GM12878 (cell line): Measurements from ENCODE around the gene FILIP1L. TPM values are rescaled to one million over a fixed set of nuclear protein-coding genes. Genes with fewer than 3 reads are reported as not detected.

Experiments
- ATAC-seq: fragments of 200-7000 bp; cut with Tn5 transposase; 3 replicates; pipeline ENCODE4 v1.9.1; 2020; ENCODE audit warnings: mild to moderate bottlenecking, moderate library complexity
- BruUV-seq: library from RNA; stranded (reverse); fragments of 400-500 nt; replicated peaks from 2 replicates; lab custom pipeline; 2021; lab: Mats Ljungman, UMichigan
- CTCF ChIA-PET: fragments of 300-600 bp; sonication (Branson Sonifier 250); formaldehyde crosslinking; extraction: SDS; loops from one replicate; lab custom pipeline; 2021; ENCODE audit warnings: inconsistent platforms; lab: Yijun Ruan, JAX
- POLR2A ChIA-PET: fragments of 350-600 bp; formaldehyde crosslinking; extraction: SDS; loops from one replicate; lab custom pipeline; 2021; ENCODE audit warnings: inconsistent platforms; lab: Charles Lee
- RAD21 ChIA-PET: fragments of 300-600 bp; sonication (Branson Sonifier 250); formaldehyde crosslinking; loops from one replicate; lab custom pipeline; 2023; ENCODE audit warnings: antibody characterized with exemption; ENCODE audit not compliant: unreplicated experiment; lab: Charles Lee
- SMC1A ChIA-PET: fragments of 300-600 bp; sonication (Branson Sonifier 250); formaldehyde crosslinking; loops from one replicate; lab custom pipeline; 2023; ENCODE audit not compliant: unreplicated experiment, uncharacterized antibody; lab: Charles Lee
- DNase-seq: peaks from one replicate; pipeline ENCODE4 v3.0.0-alpha.2; 2011; ENCODE audit warnings: low read depth, low spot score
- FAIRE-seq: peaks from 3 replicates; lab custom pipeline; 2011; peaks lifted over from hg19 to GRCh38; lab: Jason Lieb, UNC
- H2AFZ ChIP-seq: 2 replicates; pipeline ENCODE4 v1.6.0; 2011; ENCODE audit warnings: low read depth, low read length, control low read depth; ENCODE audit not compliant: control insufficient read depth
- H3K27ac ChIP-seq: 2 replicates; pipeline ENCODE4 v1.5.1; 2011; ENCODE audit warnings: control low read depth; ENCODE audit not compliant: control insufficient read depth, insufficient read depth
- H3K27me3 ChIP-seq, 2 experiments: replicated peaks in 1 of 2; 2 replicates each; pipeline versions ENCODE4 v1.6.0 to v1.6.1; 2011; ENCODE audit warnings: low read length in 1 of 2; ENCODE audit not compliant: control insufficient read depth in 2 of 2, insufficient read depth in 2 of 2
- H3K36me3 ChIP-seq, 2 experiments: 2 replicates each; pipeline ENCODE4 v1.5.1; 2011; ENCODE audit warnings: low read length in 1 of 2; ENCODE audit not compliant: control insufficient read depth in 2 of 2, insufficient read depth in 2 of 2
- H3K4me1 ChIP-seq: 2 replicates; pipeline ENCODE4 v1.6.1; 2011; ENCODE audit warnings: mild to moderate bottlenecking, low read length, moderate library complexity, mixed read lengths; ENCODE audit not compliant: control insufficient read depth, insufficient read depth
- H3K4me2 ChIP-seq: 2 replicates; pipeline ENCODE4 v1.6.0; 2011; ENCODE audit warnings: control low read depth; ENCODE audit not compliant: control insufficient read depth, insufficient read depth
- H3K4me3 ChIP-seq: fragments of 200-600 bp; sonication (generic); 2 replicates; pipeline ENCODE4 v1.5.1; 2016
- H3K79me2 ChIP-seq: 2 replicates; pipeline ENCODE4 v1.6.0; 2011; ENCODE audit warnings: low read length; ENCODE audit not compliant: control insufficient read depth, insufficient read depth
- H3K9ac ChIP-seq: 2 replicates; pipeline ENCODE4 v1.8.0; 2011; ENCODE audit warnings: low read length, control low read depth, mixed read lengths; ENCODE audit not compliant: control insufficient read depth, insufficient read depth
- H3K9me3 ChIP-seq: replicated peaks from 3 replicates; pipeline ENCODE4 v1.5.1; 2011; ENCODE audit warnings: mild to moderate bottlenecking, low read length; ENCODE audit not compliant: control insufficient read depth, insufficient read depth
- H4K20me1 ChIP-seq: 2 replicates; pipeline ENCODE4 v1.6.0; 2011; ENCODE audit not compliant: control insufficient read depth, insufficient read depth
- ETV6 ChIP-seq, 2 experiments: fragments of 450-650 bp in 1 of 2; IDR thresholded peaks in 1 of 2; conservative IDR thresholded peaks in 1 of 2; 2 replicates each; pipeline ENCODE4 v1.6.1; 2014; ENCODE audit warnings: antibody characterized with exemption in 1 of 2, borderline replicate concordance in 1 of 2, low read depth in 1 of 2, mild to moderate bottlenecking in 1 of 2, moderate library complexity in 1 of 2
- JUNB ChIP-seq: IDR thresholded peaks from 2 replicates; pipeline ENCODE4 v1.6.1; 2016; ENCODE audit warnings: antibody characterized with exemption, mild to moderate bottlenecking
- LARP7 ChIP-seq: fragments of 450-650 bp; IDR thresholded peaks from 2 replicates; pipeline ENCODE4 v1.6.1; 2017; ENCODE audit warnings: mild to moderate bottlenecking
- RUNX3 ChIP-seq: IDR thresholded peaks from 2 replicates; pipeline ENCODE4 v1.6.1; 2012; ENCODE audit warnings: low read length, inconsistent platforms
- SPI1 ChIP-seq: IDR thresholded peaks from 2 replicates; pipeline ENCODE4 v1.6.1; 2011; ENCODE audit warnings: low read depth, mild to moderate bottlenecking, low read length, moderate library complexity, borderline replicate concordance; ENCODE audit not compliant: insufficient read depth
- WGBS: methylation state at CpG from one replicate; pipeline ENCODE4 v1.1.6; 2016; ENCODE audit warnings: low lambda C conversion rate; ENCODE audit not compliant: insufficient replicate concordance, insufficient coverage; ENCODE audit errors: missing lambda C conversion rate; 5-methylcytosine and 5-hydroxymethylcytosine counted together
- in situ Hi-C: fragments of 300-500 bp; cut with MboI; formaldehyde crosslinking; loops from 9 replicates; pipeline ENCODE4 v1.14.3; 2018; ENCODE audit warnings: mixed read lengths
- intact Hi-C: fragments of 100-400 bp; cut with micrococcal nuclease; formaldehyde crosslinking; loops from one replicate; pipeline ENCODE4 v1.14.2; 2022; ENCODE audit not compliant: unreplicated experiment
- polyA plus RNA-seq, 11 experiments: library from polyadenylated mRNA; depleted of rRNA in 4 of 11; unstranded in 6 of 11; stranded (reverse) in 5 of 11; fragments of >200 nt; fragmentation: Nextera tagmentation in 4 of 11; fragmentation: Illumina TruSeq in 1 of 11; extraction: Ambion mirVana in 4 of 11; extraction: Trizol in 1 of 11; gene quantifications; 1 replicate in 1 of 11; 2 replicates in 10 of 11; pipeline versions ENCODE4 v1.2.1 to v1.2.3, GENCODE V29; 2011 to 2016; ENCODE audit warnings: inconsistent platforms in 2 of 11, missing spikeins in 2 of 11, low read depth in 1 of 11
- total RNA-seq, 4 experiments: library from RNA; depleted of rRNA in 3 of 4; stranded (reverse); fragments of >200 nt in 3 of 4; fragmentation: Illumina TruSeq in 1 of 4; extraction: Trizol in 1 of 4; gene quantifications; 2 replicates each; pipeline versions ENCODE4 v1.2.1 to v1.2.3, GENCODE V29; 2013 to 2021
- TF ChIP-seq, protein P1 (sequence below): fragments of 450-650 bp; IDR thresholded peaks from 2 replicates; pipeline ENCODE4 v1.6.1; 2017; ENCODE audit warnings: mild to moderate bottlenecking, moderate library complexity
- TF ChIP-seq, protein P2 (sequence below): fragments of 450-650 bp; IDR thresholded peaks from 2 replicates; pipeline ENCODE4 v1.6.1; 2017; ENCODE audit warnings: mild to moderate bottlenecking
- TF ChIP-seq, protein P3 (sequence below): fragments of 450-650 bp; IDR thresholded peaks from 2 replicates; pipeline ENCODE4 v1.6.1; 2017; ENCODE audit warnings: mild to moderate bottlenecking, moderate library complexity

FILIP1L gene
- total and polyA plus RNA-seq, 10 of the 15 experiments (the other 5 are each of a cell fraction or from before 2014, with no cell fraction given), result 0.24 to 6.1 (median 3.5) TPM

DNA sequence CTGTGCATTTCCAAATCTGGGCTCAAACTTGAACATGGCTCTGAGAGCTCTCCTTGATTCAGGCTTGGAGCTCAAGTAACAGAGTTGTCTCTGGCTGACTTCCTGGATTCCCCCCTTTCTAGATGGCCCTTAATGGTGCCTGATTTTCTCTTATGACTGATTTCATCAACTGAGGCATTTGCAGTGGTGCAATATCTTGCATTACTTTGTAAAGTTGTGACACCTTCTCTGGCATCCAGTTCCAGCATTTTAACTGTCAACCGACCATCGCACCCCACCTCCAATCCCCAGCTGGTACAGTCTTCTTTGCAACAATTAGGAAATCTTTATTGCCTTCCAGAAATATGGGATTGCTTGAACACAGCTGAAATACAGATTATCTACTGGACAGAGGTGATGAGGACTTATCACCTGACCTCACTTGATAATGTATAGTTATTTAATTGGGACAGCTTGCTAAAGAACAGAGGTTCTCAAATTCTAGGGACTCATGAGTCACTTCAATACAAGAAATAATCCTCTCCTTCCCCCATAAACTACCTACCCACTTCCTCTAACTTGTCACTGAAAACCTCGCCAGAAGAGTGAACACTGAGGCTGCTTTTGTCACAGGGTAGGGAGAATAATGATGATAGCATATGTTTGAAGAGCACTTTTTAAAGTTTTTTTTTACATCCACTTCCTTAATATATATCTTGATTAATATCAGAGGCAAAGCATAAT is 41.8 kb downstream of the FILIP1L start:
- no peaks in the 10 kb centered on the region for H4K20me1 ChIP-seq
- H3K9me3 ChIP-seq, result no peaks in the 10 kb centered on the region; the same call in 2 of the 3 replicates
- no peak overlapping the region for H2AFZ ChIP-seq
- ChIA-PET POLR2A (interaction anchor here (0.6 to 1.2 kb wide), 2 partner anchors 12 to 240 kb away, joined by 3 to 5 read pairs; no protein-coding TSS in a partner anchor), RAD21 (interaction anchor here (0.7 to 2.4 kb wide), 5 partner anchors 16 to 204 kb away, joined by 3 to 12 read pairs (median 3); no protein-coding TSS in a partner anchor), CTCF (interaction anchor here (1.0 to 5.3 kb wide), 8 partner anchors 13 to 240 kb away, joined by 3 to 43 read pairs (median 8); no protein-coding TSS in a partner anchor), SMC1A (interaction anchor here (0.7 to 2.5 kb wide), 10 partner anchors 17 to 241 kb away, joined by 3 to 14 read pairs (median 4); no protein-coding TSS in a partner anchor)
- intact Hi-C loops (no loop called here), in situ Hi-C loops (no loop called here)
- no peak overlapping the region for H3K9ac ChIP-seq
- no peak overlapping the region for H3K4me3 ChIP-seq
- H3K79me2 ChIP-seq, result no peaks in the 10 kb centered on the region
- WGBS, result 69% methylated on average over 3 of the region's 3 CpGs
- no peak for FAIRE-seq
- H3K27me3 ChIP-seq, result no peaks in the 10 kb centered on the region
- no peak overlapping the region for H3K4me2 ChIP-seq
- peak; percentile 47 for ATAC-seq
- H3K27ac ChIP-seq, result no peak overlapping the region
- DNase-seq, result no peak
- no peaks in the 10 kb centered on the region for H3K36me3 ChIP-seq
- H3K4me1 ChIP-seq, result peaks cover 21% of the 10 kb centered on the region
- TF ChIP-seq, protein P1, sequence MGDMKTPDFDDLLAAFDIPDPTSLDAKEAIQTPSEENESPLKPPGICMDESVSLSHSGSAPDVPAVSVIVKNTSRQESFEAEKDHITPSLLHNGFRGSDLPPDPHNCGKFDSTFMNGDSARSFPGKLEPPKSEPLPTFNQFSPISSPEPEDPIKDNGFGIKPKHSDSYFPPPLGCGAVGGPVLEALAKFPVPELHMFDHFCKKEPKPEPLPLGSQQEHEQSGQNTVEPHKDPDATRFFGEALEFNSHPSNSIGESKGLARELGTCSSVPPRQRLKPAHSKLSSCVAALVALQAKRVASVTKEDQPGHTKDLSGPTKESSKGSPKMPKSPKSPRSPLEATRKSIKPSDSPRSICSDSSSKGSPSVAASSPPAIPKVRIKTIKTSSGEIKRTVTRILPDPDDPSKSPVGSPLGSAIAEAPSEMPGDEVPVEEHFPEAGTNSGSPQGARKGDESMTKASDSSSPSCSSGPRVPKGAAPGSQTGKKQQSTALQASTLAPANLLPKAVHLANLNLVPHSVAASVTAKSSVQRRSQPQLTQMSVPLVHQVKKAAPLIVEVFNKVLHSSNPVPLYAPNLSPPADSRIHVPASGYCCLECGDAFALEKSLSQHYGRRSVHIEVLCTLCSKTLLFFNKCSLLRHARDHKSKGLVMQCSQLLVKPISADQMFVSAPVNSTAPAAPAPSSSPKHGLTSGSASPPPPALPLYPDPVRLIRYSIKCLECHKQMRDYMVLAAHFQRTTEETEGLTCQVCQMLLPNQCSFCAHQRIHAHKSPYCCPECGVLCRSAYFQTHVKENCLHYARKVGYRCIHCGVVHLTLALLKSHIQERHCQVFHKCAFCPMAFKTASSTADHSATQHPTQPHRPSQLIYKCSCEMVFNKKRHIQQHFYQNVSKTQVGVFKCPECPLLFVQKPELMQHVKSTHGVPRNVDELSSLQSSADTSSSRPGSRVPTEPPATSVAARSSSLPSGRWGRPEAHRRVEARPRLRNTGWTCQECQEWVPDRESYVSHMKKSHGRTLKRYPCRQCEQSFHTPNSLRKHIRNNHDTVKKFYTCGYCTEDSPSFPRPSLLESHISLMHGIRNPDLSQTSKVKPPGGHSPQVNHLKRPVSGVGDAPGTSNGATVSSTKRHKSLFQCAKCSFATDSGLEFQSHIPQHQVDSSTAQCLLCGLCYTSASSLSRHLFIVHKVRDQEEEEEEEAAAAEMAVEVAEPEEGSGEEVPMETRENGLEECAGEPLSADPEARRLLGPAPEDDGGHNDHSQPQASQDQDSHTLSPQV, result no peak
- TF ChIP-seq RUNX3 (peak; percentile 52), SPI1 (peak; percentile 74; the same call in 1 of the 2 replicates), ETV6 (conservative IDR thresholded peaks at IDR 0.05 in 1 of 2, IDR thresholded peaks at IDR 0.05 in 1 of 2; ENCODE audit: borderline replicate concordance in 1 of 2, low read depth in 1 of 2) (peak in 1 of 2 experiments; percentile 88; a peak in 2 of 4 replicates), LARP7 (no peak), JUNB (peak; percentile 36; the same call in 1 of the 2 replicates)
- TF ChIP-seq, protein P2, sequence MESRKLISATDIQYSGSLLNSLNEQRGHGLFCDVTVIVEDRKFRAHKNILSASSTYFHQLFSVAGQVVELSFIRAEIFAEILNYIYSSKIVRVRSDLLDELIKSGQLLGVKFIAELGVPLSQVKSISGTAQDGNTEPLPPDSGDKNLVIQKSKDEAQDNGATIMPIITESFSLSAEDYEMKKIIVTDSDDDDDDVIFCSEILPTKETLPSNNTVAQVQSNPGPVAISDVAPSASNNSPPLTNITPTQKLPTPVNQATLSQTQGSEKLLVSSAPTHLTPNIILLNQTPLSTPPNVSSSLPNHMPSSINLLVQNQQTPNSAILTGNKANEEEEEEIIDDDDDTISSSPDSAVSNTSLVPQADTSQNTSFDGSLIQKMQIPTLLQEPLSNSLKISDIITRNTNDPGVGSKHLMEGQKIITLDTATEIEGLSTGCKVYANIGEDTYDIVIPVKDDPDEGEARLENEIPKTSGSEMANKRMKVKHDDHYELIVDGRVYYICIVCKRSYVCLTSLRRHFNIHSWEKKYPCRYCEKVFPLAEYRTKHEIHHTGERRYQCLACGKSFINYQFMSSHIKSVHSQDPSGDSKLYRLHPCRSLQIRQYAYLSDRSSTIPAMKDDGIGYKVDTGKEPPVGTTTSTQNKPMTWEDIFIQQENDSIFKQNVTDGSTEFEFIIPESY, result no peak
- TF ChIP-seq, protein P3, sequence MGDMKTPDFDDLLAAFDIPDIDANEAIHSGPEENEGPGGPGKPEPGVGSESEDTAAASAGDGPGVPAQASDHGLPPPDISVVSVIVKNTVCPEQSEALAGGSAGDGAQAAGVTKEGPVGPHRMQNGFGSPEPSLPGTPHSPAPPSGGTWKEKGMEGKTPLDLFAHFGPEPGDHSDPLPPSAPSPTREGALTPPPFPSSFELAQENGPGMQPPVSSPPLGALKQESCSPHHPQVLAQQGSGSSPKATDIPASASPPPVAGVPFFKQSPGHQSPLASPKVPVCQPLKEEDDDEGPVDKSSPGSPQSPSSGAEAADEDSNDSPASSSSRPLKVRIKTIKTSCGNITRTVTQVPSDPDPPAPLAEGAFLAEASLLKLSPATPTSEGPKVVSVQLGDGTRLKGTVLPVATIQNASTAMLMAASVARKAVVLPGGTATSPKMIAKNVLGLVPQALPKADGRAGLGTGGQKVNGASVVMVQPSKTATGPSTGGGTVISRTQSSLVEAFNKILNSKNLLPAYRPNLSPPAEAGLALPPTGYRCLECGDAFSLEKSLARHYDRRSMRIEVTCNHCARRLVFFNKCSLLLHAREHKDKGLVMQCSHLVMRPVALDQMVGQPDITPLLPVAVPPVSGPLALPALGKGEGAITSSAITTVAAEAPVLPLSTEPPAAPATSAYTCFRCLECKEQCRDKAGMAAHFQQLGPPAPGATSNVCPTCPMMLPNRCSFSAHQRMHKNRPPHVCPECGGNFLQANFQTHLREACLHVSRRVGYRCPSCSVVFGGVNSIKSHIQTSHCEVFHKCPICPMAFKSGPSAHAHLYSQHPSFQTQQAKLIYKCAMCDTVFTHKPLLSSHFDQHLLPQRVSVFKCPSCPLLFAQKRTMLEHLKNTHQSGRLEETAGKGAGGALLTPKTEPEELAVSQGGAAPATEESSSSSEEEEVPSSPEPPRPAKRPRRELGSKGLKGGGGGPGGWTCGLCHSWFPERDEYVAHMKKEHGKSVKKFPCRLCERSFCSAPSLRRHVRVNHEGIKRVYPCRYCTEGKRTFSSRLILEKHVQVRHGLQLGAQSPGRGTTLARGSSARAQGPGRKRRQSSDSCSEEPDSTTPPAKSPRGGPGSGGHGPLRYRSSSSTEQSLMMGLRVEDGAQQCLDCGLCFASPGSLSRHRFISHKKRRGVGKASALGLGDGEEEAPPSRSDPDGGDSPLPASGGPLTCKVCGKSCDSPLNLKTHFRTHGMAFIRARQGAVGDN, result no peak
- BruUV-seq, result no TSS peak
